HG03103 (cell line): Measurements from ENCODE around the gene AKAP5.

Experiments used
- ATAC-seq: cut with Tn5 transposase; IDR thresholded peaks from one replicate; pipeline ENCODE4 v1.9.1; 2021; ENCODE audit warnings: low read depth; ENCODE audit not compliant: unreplicated experiment

The AKAP5 gene

DNA sequence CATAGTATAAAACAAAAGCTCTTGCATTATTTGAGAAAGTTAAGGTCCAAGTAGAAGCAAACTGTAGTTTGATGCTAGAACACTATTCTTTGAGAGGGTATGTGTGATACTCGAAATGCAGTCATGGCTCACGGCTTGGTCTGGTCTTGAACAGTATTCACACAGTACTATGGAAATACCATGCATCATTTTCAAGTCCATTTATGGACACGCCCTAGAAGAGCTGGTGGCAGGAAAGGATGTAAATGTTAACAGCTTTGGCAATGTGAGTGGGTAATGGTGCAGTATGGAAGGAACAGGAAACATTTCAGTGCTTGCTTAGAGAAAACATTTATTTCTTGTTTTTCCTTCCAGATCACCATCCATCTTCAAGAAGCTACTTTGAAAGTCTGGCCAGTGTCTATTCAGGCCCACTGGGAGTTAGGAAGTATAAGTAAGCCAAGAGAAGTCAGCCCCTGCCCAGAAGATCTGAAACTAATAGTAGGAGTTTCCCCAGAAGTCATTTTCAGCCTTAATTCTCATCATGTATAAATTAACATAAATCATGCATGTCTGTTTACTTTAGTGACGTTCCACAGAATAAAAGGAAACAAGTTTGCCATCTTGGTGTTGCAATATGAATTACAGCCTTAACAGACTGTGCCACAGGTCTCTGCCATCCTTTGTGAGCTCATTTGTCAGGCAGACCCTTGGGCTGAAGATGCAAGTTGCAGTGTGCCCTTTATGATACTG is 5.7 kb upstream of the AKAP5 start:
- no peak for ATAC-seq

GRCh38 chr14:64461221-64461620 is 4.1 kb upstream of the AKAP5 start:
- no peak for ATAC-seq

DNA sequence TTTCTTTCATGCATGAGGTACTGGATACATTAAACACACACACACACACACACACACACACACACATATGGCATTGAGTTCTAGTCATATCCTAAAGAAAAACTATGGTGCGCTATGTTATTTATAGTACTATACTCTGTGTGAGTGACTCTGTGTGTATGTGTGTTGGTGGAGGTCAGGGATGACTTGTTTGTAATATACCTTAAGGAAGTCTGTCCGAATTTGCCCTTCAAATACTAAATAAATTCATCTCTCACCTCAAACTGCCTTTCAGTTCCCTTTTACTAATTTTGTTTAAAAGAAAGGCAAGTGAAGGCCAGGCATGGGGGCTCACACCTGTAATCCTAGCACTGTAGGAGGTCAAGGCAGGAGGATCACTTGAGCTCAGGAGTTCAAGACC is 2.1 kb upstream of the AKAP5 start:
- ATAC-seq: no peak

DNA sequence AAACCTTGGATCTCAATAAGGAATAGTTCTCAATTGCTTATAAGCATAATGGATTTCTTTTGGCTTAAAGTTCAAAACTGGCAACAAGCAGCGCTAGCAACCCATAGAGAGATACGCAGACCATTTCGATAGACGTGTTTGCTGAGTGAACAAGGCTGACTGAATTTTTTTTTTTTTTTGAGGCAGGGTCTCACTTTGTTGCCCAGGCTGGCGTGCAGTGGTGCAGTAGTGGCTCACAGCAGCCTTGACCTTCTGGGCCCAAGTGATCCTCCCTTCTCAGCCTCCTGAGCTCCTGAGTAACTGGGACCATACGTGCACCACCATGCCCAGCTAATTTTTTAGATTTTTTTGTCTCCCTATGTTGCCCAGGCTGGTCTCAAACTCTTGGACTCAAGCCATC is 1.4 kb upstream of the AKAP5 start:
- ATAC-seq: no peak

DNA sequence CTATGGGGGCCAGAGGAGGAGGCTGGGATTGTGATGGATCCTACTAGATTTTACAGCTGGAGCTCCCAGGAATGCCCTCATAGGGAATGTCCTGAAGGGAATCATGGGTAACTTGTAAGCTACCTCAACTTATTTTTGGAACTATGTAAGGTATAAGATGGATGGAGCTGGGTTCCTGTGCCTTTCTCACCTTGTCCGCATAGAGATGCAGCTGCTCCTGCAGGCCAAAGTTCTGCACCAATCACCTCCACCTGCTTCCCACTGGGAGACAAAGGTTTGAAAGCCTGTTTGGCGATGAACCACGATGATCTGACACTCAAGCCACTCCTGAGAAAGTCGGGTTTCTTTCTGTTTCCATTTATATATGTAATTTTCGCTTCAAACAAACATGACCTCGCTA is 648 bp upstream of the AKAP5 start:
- ATAC-seq: no peak

- no peak for ATAC-seq
Measured at GRCh38 chr14:64465831-64466554, 694 bp downstream of the AKAP5 start.

- ATAC-seq: no peak
Measured at GRCh38 chr14:64467101-64467500, 1.8 kb downstream of the AKAP5 start.

DNA sequence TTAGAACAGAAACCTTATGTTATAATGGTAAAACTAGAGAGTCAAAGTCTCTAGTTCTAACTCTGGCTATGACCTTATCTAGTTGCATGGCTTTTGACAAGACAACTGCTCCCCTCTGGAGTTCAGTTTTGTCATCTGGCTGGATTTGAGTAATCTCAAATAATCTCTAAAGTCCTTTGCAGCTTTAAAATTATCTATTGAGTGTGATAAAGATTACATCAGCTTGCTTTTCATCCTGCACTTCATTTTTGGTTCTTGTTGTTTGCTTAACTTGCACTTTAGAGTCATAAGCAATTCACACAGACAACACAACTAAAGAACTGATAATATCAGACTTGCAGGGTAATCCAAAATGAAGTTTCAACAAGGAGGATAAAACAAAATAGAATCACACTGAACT is 2.3 kb downstream of the AKAP5 start:
- ATAC-seq: no peak

DNA sequence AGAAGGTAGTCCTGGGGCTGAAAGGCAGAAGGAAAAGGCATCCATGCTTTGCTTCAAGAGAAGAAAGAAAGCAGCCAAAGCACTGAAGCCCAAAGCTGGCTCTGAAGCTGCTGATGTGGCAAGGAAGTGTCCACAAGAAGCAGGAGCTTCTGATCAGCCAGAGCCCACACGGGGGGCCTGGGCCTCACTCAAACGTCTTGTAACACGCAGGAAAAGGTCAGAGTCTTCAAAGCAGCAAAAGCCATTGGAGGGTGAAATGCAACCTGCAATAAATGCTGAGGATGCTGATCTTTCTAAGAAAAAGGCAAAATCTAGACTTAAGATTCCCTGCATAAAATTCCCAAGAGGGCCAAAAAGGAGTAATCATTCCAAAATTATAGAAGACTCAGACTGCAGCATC is 3.2 kb downstream of the AKAP5 start:
- no peak for ATAC-seq

GRCh38 chr14:64474041-64474440 is 8.7 kb downstream of the AKAP5 start:
- ATAC-seq: no peak

DNA sequence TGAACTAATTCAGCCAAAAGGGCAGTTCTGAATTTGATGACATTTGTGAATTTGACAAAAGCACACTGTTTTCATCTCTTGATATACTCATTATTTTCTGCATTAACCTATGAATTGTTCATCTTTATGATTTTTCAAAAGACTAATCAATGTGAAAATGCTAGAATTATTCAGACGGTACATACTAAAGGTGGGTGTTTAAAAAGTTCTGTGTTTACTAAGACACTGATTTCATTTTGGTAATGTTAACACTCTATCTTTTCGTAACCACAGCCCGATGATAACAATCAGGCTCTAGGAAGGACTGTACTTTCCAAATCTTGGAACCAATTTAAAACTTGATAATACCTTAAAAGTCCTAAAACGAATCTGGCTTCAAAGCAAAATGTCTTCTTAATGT is 9.4 kb downstream of the AKAP5 start:
- ATAC-seq: no peak

DNA sequence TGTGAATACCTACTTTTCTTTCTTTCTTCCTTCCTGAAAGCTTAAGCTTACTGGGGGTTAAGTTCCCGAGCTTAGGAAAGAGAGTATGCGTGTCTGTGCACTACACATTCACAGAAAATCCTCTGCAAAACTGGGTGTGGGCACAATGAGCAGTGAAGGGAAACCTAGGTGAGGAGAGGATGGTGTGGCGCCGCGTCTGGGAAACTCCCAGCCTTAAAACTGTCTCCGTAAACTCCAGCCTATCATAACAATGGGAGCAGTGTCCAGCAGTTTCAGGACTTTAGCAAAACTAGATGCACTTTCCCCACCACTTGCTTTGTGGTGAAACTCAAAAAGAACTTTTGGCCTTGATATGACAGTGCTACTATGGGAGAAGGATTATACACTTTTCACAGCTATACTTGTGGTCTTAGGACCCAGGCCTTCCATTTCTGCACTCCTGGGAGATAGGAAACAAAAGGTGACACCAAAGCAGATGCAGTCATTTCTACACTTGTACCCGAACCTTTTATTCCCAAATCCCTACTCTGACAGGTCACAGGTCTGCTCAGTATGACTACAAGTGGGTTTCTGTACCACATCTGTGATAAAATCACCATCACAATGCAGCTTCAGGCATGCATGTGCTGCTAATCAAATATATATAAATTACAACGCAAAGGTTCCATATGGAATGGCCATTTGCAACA is 10.4 kb downstream of the AKAP5 start:
- no peak for ATAC-seq

GRCh38 chr14:64476438-64476837 is 11.1 kb downstream of the AKAP5 start:
- no peak for ATAC-seq

DNA sequence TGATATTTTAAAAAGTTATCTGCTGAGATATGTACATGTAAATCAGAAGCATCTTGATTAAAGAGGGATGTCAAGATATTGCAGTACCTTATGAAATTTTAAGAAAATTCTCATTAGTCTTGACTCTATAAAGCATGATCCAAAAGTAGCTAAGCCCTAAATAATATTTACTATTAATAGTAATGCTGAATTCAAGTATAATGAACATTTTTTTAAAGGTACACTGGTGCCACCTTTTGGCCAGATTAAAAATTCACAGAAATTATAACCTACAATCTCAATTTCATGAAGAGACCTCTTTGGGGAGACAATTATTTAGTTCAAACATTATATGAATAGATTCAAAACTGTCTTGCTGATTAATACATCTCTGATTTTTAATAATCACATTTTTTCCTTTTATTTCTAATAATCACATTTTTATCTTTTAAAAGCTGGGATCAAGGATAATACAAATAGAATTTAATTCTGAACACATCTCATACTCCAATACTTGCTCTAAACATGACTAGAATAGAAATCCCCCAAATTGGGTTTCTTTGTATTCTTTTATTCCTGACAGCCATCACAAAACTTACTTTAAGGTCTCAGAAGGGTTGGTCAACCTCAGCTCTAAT is 13.4 kb downstream of the AKAP5 start:
- ATAC-seq: no peak

- no peak for ATAC-seq
Measured at GRCh38 chr14:64488590-64489099, 23.3 kb downstream of the AKAP5 start.

GRCh38 chr14:64491637-64492036 is 26.3 kb downstream of the AKAP5 start:
- ATAC-seq: no peak

- ATAC-seq: no peak
Measured at GRCh38 chr14:64493455-64493854, 28.2 kb downstream of the AKAP5 start.

DNA sequence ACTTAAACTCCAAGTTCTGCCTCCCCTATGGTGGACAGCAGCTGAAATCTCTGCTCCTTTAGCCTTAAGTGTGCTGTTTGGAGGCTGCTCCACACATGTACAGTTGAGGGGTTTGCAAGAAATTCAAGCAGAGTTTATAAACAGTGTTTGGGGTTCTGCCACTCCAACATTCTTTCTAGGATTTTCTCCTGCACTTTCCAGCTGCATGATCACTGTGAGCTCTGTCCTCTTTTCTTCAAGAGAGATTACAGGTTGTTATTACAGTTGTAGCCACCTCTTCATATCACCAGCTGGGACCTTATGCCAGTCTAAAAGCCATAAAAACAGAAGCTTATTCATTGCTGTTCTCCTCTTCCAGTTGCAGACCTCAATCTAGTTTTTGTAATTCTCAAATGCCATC is 30.0 kb downstream of the AKAP5 start:
- no peak for ATAC-seq

- no peak for ATAC-seq
Measured at GRCh38 chr14:64496764-64497163, 31.5 kb downstream of the AKAP5 start.

DNA sequence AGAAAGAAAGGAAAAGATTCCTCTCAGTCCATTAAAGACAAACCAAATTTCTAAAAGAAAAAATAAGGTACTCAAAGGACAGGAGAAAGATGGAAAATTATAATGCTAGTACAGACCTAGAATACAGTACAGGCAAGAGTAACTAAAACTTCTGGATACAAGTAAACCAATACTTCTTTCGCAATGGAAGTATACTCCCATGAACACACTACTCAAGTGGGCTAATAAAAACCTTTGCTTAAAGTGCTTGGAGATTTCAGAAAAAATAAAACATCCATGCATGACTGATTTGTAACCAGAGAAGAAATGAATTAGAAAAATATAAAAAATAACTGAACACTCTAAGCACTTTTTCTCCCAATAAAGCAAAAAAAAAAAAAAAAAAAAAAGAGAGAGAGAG is 34.8 kb downstream of the AKAP5 start:
- no peak for ATAC-seq
